DMS53 treated with DMSO at 0.1 percent for 48 hours (cell line): ENCODE data around the gene ILKAP.

Source experiments
- DNase-seq: peaks from one replicate; lab custom pipeline; 2025; ENCODE audit not compliant: unreplicated experiment; lab: John Stamatoyannopoulos, UW

The ILKAP gene

GRCh38 chr2:238166391-238167343 lies 36.8 kb downstream of the ILKAP start:
- DNase-seq = no peak

GRCh38 chr2:238165288-238165921 lies 38.1 kb downstream of the ILKAP start:
- no peak for DNase-seq

GRCh38 chr2:238164906-238165287 lies 38.6 kb downstream of the ILKAP start:
- no peak for DNase-seq

GRCh38 chr2:238163481-238164198 lies 39.9 kb downstream of the ILKAP start:
- DNase-seq = no peak

GRCh38 chr2:238162846-238163441 lies 40.6 kb downstream of the ILKAP start:
- DNase-seq = no peak

GRCh38 chr2:238162251-238162845 lies 41.1 kb downstream of the ILKAP start:
- no peak for DNase-seq

- no peak for DNase-seq
Observed at GRCh38 chr2:238161291-238162051, 42.0 kb downstream of the ILKAP start.

- no peak for DNase-seq
Observed at GRCh38 chr2:238160206-238161129, 43.0 kb downstream of the ILKAP start.

GRCh38 chr2:238159661-238160205 lies 43.8 kb downstream of the ILKAP start:
- DNase-seq = no peak

- DNase-seq = peak; percentile 44
Observed at GRCh38 chr2:238159071-238159539, 44.4 kb downstream of the ILKAP start.

GRCh38 chr2:238158509-238159070 lies 44.9 kb downstream of the ILKAP start, which contains the start of gene ERFE:
ERFE (plus strand) TSS chr2:238158970; CDS start chr2:238159008, 38 bp downstream.
- DNase-seq = peak; percentile 44

- no peak for DNase-seq
Observed at GRCh38 chr2:238158018-238158508, 45.4 kb downstream of the ILKAP start.

GRCh38 chr2:238157506-238158017 lies 45.9 kb downstream of the ILKAP start:
- DNase-seq = peak; percentile 34

GRCh38 chr2:238155761-238156694 lies 47.5 kb downstream of the ILKAP start:
- no peak for DNase-seq

- DNase-seq = peak; percentile 37
Observed at GRCh38 chr2:238155051-238155760, 48.3 kb downstream of the ILKAP start.

- DNase-seq = no peak
Observed at GRCh38 chr2:238154570-238154969, 48.9 kb downstream of the ILKAP start.
